ENCODE data around the gene ESM1. TPM values are rescaled to one million over a fixed set of nuclear protein-coding genes. Genes with fewer than 3 reads are reported as not detected.

The ESM1 gene
- polyA plus RNA-seq, 1 donor from 2014 or later = not detected

DNA sequence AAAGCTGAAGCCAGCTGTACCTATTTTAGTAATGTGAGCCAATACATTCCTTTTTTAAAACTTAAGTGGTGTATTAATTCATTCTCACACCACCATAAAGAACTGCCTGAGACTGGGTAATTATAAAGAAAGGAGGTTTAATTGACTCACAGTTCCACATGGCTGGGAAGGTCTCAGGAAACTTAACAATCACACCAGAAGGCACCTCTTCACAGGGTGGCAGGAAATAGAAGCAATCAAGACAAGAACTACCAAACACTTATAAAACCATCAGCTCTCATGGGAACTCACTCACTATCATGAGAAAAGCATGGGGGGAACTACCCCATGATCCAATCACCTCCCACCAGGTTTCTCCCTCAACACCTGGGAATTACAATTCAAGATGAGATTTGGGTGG, 21.0 kb downstream of the ESM1 start:
- Histone ChIP-seq H3K27me3 (ENCODE audit: insufficient read depth, low read depth, low read length) (no peaks in the 10 kb centered on the region), H3K9ac (ENCODE audit: low read length) (no peak overlapping the region), H3K9me3 (ENCODE audit: low read length) (no peaks in the 10 kb centered on the region), H3F3A (ENCODE audit: insufficient read depth, low read length, poor library complexity, severe bottlenecking) (no peaks in the 10 kb centered on the region), H3K4me2 (ENCODE audit: low read length) (no peak overlapping the region), H4K20me1 (ENCODE audit: insufficient read depth) (no peaks in the 10 kb centered on the region), H3K9me2 (ENCODE audit: insufficient read depth, low read length) (no peaks in the 10 kb centered on the region), H3K4me3 (ENCODE audit: low read length) (no peak overlapping the region), H3K27ac (ENCODE audit: low read length) (no peak overlapping the region), H2AFZ (ENCODE audit: low read depth, low read length) (no peak overlapping the region), H3K36me3 (ENCODE audit: insufficient read depth, low read length) (no peaks in the 10 kb centered on the region), H3K79me2 (replicated peaks; ENCODE audit: insufficient read depth, low read length) (no peaks in the 10 kb centered on the region)
- TF ChIP-seq, protein P1, sequence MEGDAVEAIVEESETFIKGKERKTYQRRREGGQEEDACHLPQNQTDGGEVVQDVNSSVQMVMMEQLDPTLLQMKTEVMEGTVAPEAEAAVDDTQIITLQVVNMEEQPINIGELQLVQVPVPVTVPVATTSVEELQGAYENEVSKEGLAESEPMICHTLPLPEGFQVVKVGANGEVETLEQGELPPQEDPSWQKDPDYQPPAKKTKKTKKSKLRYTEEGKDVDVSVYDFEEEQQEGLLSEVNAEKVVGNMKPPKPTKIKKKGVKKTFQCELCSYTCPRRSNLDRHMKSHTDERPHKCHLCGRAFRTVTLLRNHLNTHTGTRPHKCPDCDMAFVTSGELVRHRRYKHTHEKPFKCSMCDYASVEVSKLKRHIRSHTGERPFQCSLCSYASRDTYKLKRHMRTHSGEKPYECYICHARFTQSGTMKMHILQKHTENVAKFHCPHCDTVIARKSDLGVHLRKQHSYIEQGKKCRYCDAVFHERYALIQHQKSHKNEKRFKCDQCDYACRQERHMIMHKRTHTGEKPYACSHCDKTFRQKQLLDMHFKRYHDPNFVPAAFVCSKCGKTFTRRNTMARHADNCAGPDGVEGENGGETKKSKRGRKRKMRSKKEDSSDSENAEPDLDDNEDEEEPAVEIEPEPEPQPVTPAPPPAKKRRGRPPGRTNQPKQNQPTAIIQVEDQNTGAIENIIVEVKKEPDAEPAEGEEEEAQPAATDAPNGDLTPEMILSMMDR (IDR thresholded peaks at IDR 0.05; ENCODE audit: poor library complexity, severe bottlenecking) = no peak
- no peak for TF ChIP-seq EP300 (conservative IDR thresholded peaks at IDR 0.05; ENCODE audit: poor library complexity, severe bottlenecking)
- no peak for TF ChIP-seq EZH2 (IDR thresholded peaks at IDR 0.05; ENCODE audit: borderline replicate concordance, insufficient read depth, low read length, poor library complexity, severe bottlenecking)
- no peak for TF ChIP-seq MXI1 (conservative IDR thresholded peaks at IDR 0.05; ENCODE audit: poor library complexity, severe bottlenecking)
- no peak for TF ChIP-seq TAF1 (IDR thresholded peaks at IDR 0.05; ENCODE audit: low read depth)
- TF ChIP-seq RAD21 (conservative IDR thresholded peaks at IDR 0.05) = no peak
- TF ChIP-seq, protein P2, sequence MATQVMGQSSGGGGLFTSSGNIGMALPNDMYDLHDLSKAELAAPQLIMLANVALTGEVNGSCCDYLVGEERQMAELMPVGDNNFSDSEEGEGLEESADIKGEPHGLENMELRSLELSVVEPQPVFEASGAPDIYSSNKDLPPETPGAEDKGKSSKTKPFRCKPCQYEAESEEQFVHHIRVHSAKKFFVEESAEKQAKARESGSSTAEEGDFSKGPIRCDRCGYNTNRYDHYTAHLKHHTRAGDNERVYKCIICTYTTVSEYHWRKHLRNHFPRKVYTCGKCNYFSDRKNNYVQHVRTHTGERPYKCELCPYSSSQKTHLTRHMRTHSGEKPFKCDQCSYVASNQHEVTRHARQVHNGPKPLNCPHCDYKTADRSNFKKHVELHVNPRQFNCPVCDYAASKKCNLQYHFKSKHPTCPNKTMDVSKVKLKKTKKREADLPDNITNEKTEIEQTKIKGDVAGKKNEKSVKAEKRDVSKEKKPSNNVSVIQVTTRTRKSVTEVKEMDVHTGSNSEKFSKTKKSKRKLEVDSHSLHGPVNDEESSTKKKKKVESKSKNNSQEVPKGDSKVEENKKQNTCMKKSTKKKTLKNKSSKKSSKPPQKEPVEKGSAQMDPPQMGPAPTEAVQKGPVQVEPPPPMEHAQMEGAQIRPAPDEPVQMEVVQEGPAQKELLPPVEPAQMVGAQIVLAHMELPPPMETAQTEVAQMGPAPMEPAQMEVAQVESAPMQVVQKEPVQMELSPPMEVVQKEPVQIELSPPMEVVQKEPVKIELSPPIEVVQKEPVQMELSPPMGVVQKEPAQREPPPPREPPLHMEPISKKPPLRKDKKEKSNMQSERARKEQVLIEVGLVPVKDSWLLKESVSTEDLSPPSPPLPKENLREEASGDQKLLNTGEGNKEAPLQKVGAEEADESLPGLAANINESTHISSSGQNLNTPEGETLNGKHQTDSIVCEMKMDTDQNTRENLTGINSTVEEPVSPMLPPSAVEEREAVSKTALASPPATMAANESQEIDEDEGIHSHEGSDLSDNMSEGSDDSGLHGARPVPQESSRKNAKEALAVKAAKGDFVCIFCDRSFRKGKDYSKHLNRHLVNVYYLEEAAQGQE (IDR thresholded peaks at IDR 0.05; ENCODE audit: borderline replicate concordance) = no peak
- no peak for TF ChIP-seq POLR2AphosphoS5 (IDR thresholded peaks at IDR 0.05)
- TF ChIP-seq SMC3 (conservative IDR thresholded peaks at IDR 0.05; ENCODE audit: poor library complexity) = no peak

DNA sequence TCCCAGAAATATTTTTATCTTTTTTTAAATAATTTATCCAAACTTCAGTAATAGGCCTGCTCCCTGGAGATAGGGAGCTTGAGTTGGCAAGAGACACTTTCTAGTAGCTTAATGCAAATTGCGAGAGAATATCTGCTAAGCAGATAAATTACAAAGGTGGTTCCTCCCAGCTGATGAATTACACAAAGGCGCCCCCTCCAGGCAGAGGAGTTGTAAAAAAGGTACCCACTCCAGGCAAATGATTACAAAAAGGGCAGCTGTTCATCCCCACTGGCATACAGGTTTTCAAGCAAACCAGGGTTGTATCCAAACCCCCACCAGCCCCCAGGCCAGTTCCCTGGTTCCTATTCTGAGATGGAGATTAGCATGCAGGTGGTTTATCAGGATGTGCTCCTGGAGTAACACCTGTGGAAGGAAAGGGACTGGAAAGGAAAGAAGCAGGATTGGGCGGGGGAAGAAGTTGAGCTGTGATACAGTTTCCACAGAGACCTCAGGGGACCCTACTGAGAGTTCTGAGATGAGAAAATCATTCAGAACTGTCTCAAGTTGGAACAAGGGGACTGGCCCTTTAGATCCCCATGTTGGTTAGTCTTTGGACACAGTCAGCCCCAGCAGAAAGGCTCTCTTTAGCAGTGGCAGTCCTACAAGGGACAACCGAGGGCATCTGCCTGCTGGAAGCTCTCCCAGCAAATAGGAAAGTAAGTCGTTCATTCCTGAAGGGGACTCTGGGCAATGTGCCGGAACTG, 25.5 kb downstream of the ESM1 start:
- no peaks in the 10 kb centered on the region for H3K27me3 ChIP-seq (ENCODE audit: insufficient read depth, low read depth, low read length)
- no peak overlapping the region for H2AFZ ChIP-seq (ENCODE audit: low read depth, low read length)
- H3K9ac ChIP-seq (ENCODE audit: low read length) = no peak overlapping the region
- H3K4me2 ChIP-seq (ENCODE audit: low read length) = no peak overlapping the region
- H3F3A ChIP-seq (ENCODE audit: insufficient read depth, low read length, poor library complexity, severe bottlenecking) = no peaks in the 10 kb centered on the region
- H3K79me2 ChIP-seq (replicated peaks; ENCODE audit: insufficient read depth, low read length) = no peaks in the 10 kb centered on the region
- H3K27ac ChIP-seq (ENCODE audit: low read length) = no peak overlapping the region
- no peaks in the 10 kb centered on the region for H3K36me3 ChIP-seq (ENCODE audit: insufficient read depth, low read length)
- H3K9me2 ChIP-seq (ENCODE audit: insufficient read depth, low read length) = no peaks in the 10 kb centered on the region
- TF ChIP-seq, protein P1 (IDR thresholded peaks at IDR 0.05; ENCODE audit: poor library complexity, severe bottlenecking) = no peak
- TF ChIP-seq SMC3 (conservative IDR thresholded peaks at IDR 0.05; ENCODE audit: poor library complexity) = no peak
- TF ChIP-seq, protein P2 (IDR thresholded peaks at IDR 0.05; ENCODE audit: borderline replicate concordance) = no peak
- no peak for TF ChIP-seq EZH2 (IDR thresholded peaks at IDR 0.05; ENCODE audit: borderline replicate concordance, insufficient read depth, low read length, poor library complexity, severe bottlenecking)
- TF ChIP-seq POLR2AphosphoS5 (IDR thresholded peaks at IDR 0.05) = no peak
- TF ChIP-seq EP300 (conservative IDR thresholded peaks at IDR 0.05; ENCODE audit: poor library complexity, severe bottlenecking) = no peak
- TF ChIP-seq TAF1 (IDR thresholded peaks at IDR 0.05; ENCODE audit: low read depth) = no peak
- no peak for TF ChIP-seq RAD21 (conservative IDR thresholded peaks at IDR 0.05)
- no peak for TF ChIP-seq MXI1 (conservative IDR thresholded peaks at IDR 0.05; ENCODE audit: poor library complexity, severe bottlenecking)
- H3K4me3 ChIP-seq (ENCODE audit: low read length) = no peak overlapping the region
- H3K9me3 ChIP-seq (ENCODE audit: low read length) = no peaks in the 10 kb centered on the region
- no peaks in the 10 kb centered on the region for H4K20me1 ChIP-seq (ENCODE audit: insufficient read depth)
